Suprapubic skin (tissue), 4 donors: ENCODE results near the gene PKM. TPM values are rescaled to one million over a fixed set of nuclear protein-coding genes. Genes with fewer than 3 reads are reported as not detected.

Source experiments
- DNase-seq, 2 donors: peaks; one replicate each; pipeline ENCODE4 v3.0.0-alpha.2; 2019; ENCODE audit warnings: low spot score in 2 of 2
- H3K27ac ChIP-seq: fragments of 200-600 bp; sonication (generic); one replicate; pipeline ENCODE4 v1.5.1; 2019
- H3K27me3 ChIP-seq: fragments of 200-600 bp; sonication (generic); one replicate; pipeline ENCODE4 v1.5.1; 2019
- H3K36me3 ChIP-seq: fragments of 200-600 bp; sonication (generic); one replicate; pipeline ENCODE4 v1.5.1; 2019
- H3K4me1 ChIP-seq: fragments of 200-600 bp; sonication (generic); one replicate; pipeline ENCODE4 v1.5.1; 2019
- H3K4me3 ChIP-seq: fragments of 200-600 bp; sonication (generic); one replicate; pipeline ENCODE4 v1.5.1; 2019; ENCODE audit warnings: mild to moderate bottlenecking
- H3K9me3 ChIP-seq: fragments of 200-600 bp; sonication (generic); one replicate; pipeline ENCODE4 v1.5.1; 2019
- CTCF ChIP-seq, 2 donors: fragments of 200-600 bp in 1 of 2; fragments of 450-650 bp in 1 of 2; sonication (generic) in 1 of 2; IDR thresholded peaks; one replicate each; pipeline ENCODE4 v1.5.1; 2016 to 2019; ENCODE audit warnings: antibody characterized with exemption in 2 of 2, mild to moderate bottlenecking in 1 of 2, moderate library complexity in 1 of 2
- EP300 ChIP-seq: sonication (generic); formaldehyde crosslinking; IDR thresholded peaks from one replicate; pipeline ENCODE4 v1.6.1; 2017; ENCODE audit warnings: antibody characterized with exemption
- POLR2A ChIP-seq, 2 donors: fragments of 450-650 bp; IDR thresholded peaks; one replicate each; pipeline ENCODE4 v1.6.1; 2017; ENCODE audit warnings: antibody characterized with exemption in 2 of 2, mild to moderate bottlenecking in 2 of 2, moderate library complexity in 2 of 2
- POLR2AphosphoS5 ChIP-seq, 3 donors: sonication (generic); formaldehyde crosslinking; IDR thresholded peaks; one replicate each; pipeline ENCODE4 v1.6.1; 2017; ENCODE audit warnings: antibody characterized with exemption in 3 of 3
- WGBS: methylation state at CpG from one replicate; pipeline ENCODE4 v1.1.5; 2018; 5-methylcytosine and 5-hydroxymethylcytosine counted together
- total RNA-seq, 4 donors: library from RNA; depleted of rRNA; stranded (reverse); fragments of >200 nt; gene quantifications; one replicate each; pipeline ENCODE4 v1.1.0, GENCODE V29; 2016

Gene PKM
- total RNA-seq, 4 donors from 2014 or later, result 294 to 522 (median 411) TPM

GRCh38 chr15:72205273-72205672, 25.7 kb downstream of the PKM start:
- H3K4me1 ChIP-seq, result peaks cover 33% of the 10 kb centered on the region
- 93% methylated on average over 2 of the region's 2 CpGs for WGBS
- no peaks in the 10 kb centered on the region for H3K9me3 ChIP-seq
- H3K36me3 ChIP-seq, result peaks cover 99% of the 10 kb centered on the region
- TF ChIP-seq POLR2AphosphoS5 (IDR thresholded peaks at IDR 0.05), result no peak
- TF ChIP-seq POLR2A (IDR thresholded peaks at IDR 0.05), result no peak
- no peak for TF ChIP-seq CTCF (IDR thresholded peaks at IDR 0.05)
- TF ChIP-seq EP300, result no peak
- no peak overlapping the region for H3K27ac ChIP-seq
- DNase-seq, result no peak
- no peak overlapping the region for H3K4me3 ChIP-seq
- no peaks in the 10 kb centered on the region for H3K27me3 ChIP-seq

- H3K36me3 ChIP-seq, result peaks cover 99% of the 10 kb centered on the region
- H3K4me3 ChIP-seq, result no peak overlapping the region
- TF ChIP-seq POLR2AphosphoS5 (IDR thresholded peaks at IDR 0.05) (no peak), POLR2A (IDR thresholded peaks at IDR 0.05) (no peak), EP300 (no peak), CTCF (IDR thresholded peaks at IDR 0.05) (no peak)
- H3K27me3 ChIP-seq, result no peaks in the 10 kb centered on the region
- H3K4me1 ChIP-seq, result peaks cover 33% of the 10 kb centered on the region
- 16% methylated on average over 5 of the region's 5 CpGs for WGBS
- no peak for DNase-seq
- no peaks in the 10 kb centered on the region for H3K9me3 ChIP-seq
- peak overlapping the region; percentile 53 for H3K27ac ChIP-seq
Observed at GRCh38 chr15:72203507-72203837, 27.5 kb downstream of the PKM start.

- Histone ChIP-seq H3K27ac (peak overlapping the region; percentile 53), H3K4me1 (peaks cover 35% of the 10 kb centered on the region), H3K4me3 (no peak overlapping the region), H3K27me3 (no peaks in the 10 kb centered on the region), H3K36me3 (peaks cover 93% of the 10 kb centered on the region), H3K9me3 (no peaks in the 10 kb centered on the region)
- TF ChIP-seq POLR2A (IDR thresholded peaks at IDR 0.05) (no peak), CTCF (IDR thresholded peaks at IDR 0.05) (no peak), EP300 (no peak), POLR2AphosphoS5 (IDR thresholded peaks at IDR 0.05) (no peak)
- no peak for DNase-seq
- WGBS, result 57% methylated on average over 8 of the region's 8 CpGs
Observed at GRCh38 chr15:72202801-72203506, 28.0 kb downstream of the PKM start.

GRCh38 chr15:72202302-72202701, 28.7 kb downstream of the PKM start:
- Histone ChIP-seq H3K27ac (no peak overlapping the region), H3K4me3 (no peak overlapping the region), H3K27me3 (no peaks in the 10 kb centered on the region), H3K4me1 (peaks cover 41% of the 10 kb centered on the region), H3K36me3 (peaks cover 87% of the 10 kb centered on the region), H3K9me3 (no peaks in the 10 kb centered on the region)
- TF ChIP-seq EP300, result no peak
- TF ChIP-seq POLR2A (IDR thresholded peaks at IDR 0.05), result no peak
- TF ChIP-seq CTCF (IDR thresholded peaks at IDR 0.05), result no peak
- no peak for TF ChIP-seq POLR2AphosphoS5 (IDR thresholded peaks at IDR 0.05)
- 96% methylated on average over 11 of the region's 13 CpGs for WGBS
- no peak for DNase-seq

- 100% methylated on average over 1 of the region's 3 CpGs for WGBS
- no peak for TF ChIP-seq POLR2AphosphoS5 (IDR thresholded peaks at IDR 0.05)
- no peak for TF ChIP-seq POLR2A (IDR thresholded peaks at IDR 0.05)
- no peak for TF ChIP-seq EP300
- TF ChIP-seq CTCF (IDR thresholded peaks at IDR 0.05), result no peak
- Histone ChIP-seq H3K36me3 (peaks cover 78% of the 10 kb centered on the region), H3K27me3 (no peaks in the 10 kb centered on the region), H3K4me3 (no peak overlapping the region), H3K27ac (no peak overlapping the region), H3K9me3 (no peaks in the 10 kb centered on the region), H3K4me1 (peaks cover 48% of the 10 kb centered on the region)
- no peak for DNase-seq
Observed at GRCh38 chr15:72201391-72201921, 29.5 kb downstream of the PKM start.
